ENCODE measurements around the gene SEC16A.

- no peak for TF ChIP-seq CTCF (IDR thresholded peaks at IDR 0.05)
- no peak for TF ChIP-seq POLR2A (IDR thresholded peaks at IDR 0.05)
Observed at GRCh38 chr9:136512651-136513071, 29.8 kb upstream of the SEC16A start.

All from Peyer's patch (tissue), 4 donors.